Left lobe of liver (tissue), 2 donors: Measurements from ENCODE around the gene ADRA2C. TPM values are rescaled to one million over a fixed set of nuclear protein-coding genes. Genes with fewer than 3 reads are reported as not detected.

ENCODE experiments used
- ATAC-seq: fragments of 200-7000 bp; cut with Tn5 transposase; one replicate; pipeline ENCODE4 v1.9.1; 2020; ENCODE audit warnings: mild to moderate bottlenecking, moderate library complexity
- DNase-seq: peaks from one replicate; pipeline ENCODE4 v3.0.0-alpha.2; 2020; ENCODE audit warnings: low spot score
- total RNA-seq: library from RNA; stranded (reverse); gene quantifications from one replicate; pipeline ENCODE4 v1.2.1, GENCODE V29; 2021
- donor health status: DM: no; HTN: no; CAD: no; lungs with moderate emphysema.
- donor health status: DM: no; HTN: yes; CAD: no.

Gene ADRA2C
- 0.28 TPM for total RNA-seq

DNA sequence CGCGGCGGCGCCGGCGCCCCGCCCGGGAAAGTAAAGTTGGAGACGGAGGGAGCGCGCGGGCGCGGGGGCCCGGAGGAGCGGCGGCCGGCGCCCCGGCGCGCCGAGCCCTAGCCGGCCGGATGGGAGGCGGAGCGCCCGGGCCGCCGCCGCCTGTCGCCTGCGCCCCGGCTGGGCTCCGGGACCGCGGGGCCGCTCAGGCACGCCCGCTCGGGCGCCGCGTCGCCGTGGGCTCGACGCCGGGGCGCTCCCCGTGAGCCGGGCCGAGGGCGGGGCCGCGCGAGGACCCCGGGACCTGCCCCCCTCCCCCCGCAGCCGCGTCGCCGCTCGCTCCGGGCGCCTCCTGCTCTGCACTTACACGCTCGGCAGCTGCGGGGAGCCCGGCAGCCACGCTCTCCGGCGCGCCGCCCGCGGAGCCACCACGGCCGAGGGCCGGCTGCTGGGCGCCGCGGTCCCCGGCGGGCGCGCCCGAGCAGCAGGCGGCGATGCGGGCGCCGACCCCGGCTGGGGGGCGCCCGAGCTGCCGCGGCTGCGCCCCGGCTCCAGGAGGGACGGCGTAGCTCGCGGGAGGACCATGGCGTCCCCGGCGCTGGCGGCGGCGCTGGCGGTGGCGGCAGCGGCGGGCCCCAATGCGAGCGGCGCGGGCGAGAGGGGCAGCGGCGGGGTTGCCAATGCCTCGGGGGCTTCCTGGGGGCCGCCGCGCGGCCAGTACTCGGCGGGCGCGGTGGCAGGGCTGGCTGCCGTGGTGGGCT is at the start of gene ADRA2C:
ADRA2C (plus strand) TSS at position 350 of the 749 bp plus-strand sequence; CDS start at position 572, 222 bp downstream.
- peak; percentile 45 for ATAC-seq
- DNase-seq = no peak

DNA sequence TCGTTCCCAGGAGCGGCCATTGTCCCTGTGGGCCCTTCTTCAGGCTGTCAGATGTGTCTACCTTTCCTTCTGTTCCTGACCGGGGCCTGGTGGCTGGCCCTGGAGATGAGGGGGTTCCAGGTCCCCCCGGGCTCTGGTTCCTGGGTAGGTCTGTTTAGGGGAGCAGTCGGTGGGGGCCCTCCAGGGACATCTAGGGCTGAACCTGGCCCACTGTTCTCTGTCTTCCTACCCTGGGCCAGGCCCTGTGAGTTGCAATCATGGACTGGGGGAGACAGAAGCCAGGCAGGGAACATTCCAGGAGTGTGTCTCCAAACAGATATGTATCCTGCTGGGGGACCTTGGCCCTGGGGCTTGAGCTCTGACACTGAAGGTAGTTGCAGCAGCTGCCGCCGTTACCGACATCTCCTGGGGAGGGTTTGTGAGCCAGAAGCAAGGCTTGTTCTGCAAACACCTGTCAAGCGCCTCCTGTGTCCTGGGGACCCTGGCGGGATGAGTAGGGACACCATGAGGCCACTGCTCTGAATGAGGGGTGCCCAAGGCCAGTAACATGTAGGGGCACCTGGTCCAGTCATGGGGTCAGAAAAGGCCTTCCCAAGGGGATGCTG is 49.5 kb upstream of the ADRA2C start:
- no peak for ATAC-seq
- DNase-seq = no peak

DNA sequence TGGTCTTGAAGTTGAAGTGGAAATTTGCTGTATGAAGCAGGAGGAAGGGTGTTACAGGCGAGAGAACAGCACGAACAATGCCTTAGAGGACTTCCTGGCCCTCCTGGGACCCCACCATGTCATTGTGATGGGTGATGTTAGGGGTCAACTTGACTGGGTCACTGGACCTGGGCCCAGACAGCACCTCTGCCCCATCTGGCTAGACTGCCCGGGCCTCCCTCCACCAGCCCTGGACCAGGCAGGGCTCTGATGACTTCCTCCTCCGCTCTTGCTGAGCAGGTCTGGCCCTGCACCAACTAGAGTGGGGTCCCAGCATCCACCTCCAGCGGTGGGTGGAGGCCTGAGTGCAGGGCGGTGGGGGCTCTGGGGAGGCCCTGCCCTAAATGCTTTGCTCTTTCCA is 48.9 kb upstream of the ADRA2C start:
- no peak for ATAC-seq
- DNase-seq = no peak

DNA sequence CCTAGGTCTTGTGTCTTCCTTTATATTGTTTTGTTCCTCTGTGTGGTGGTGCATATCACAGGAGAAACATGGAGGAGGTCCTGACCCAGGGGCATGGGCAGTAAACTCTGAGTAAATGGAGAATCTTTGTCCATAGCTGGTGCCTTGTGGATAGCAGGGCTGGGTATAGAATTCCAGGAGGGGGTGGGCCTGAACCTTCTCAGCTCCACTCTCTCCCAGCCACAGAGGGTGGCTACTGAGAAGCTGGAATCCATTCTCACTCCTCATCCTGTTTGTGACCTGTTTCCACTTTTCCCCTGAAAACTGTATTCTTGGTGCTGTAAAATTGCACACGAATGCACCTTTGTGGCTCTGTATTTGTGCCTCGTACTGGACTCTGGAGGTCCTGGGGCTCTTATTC is 47.7 kb upstream of the ADRA2C start:
- no peak for DNase-seq
- no peak for ATAC-seq

DNA sequence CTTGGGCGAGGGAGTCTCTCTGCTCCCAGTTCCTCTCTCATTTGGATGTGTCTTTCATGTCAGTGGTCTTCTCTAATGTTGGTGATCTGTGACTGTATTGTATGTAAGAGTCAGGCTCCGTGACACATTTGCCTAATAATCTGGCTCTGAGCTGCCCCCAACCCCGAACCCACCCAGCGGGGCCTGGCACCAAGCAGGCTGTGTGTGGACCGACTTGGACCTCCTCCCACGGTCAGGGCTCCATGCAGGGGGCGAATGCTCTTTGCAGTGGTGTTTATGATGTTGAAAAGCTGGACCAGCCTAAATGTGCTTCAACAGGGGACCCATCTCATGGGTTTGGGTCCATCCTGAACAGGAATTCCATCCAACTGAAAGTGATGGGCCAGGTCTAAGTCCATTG is 47.0 kb upstream of the ADRA2C start:
- ATAC-seq = no peak
- DNase-seq = no peak

DNA sequence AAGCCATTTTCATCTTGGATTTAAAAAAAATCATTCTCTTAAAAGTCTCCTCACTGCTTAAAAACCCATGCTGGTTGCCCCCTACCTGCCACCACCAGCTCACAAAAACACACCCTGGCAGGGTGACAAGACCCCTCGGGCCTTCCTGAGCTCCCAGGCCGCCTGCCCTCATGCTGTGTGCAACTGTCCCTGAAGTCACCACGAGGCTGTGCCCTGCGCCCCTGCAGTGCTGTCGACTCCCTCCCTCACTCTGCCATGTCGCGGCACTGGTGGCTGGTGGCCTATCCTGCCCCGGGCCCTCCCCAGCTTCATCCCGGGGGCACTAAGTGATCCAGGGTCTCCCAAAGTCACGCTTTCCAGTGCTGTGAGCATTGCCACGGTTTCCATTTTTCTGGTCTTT is 46.3 kb upstream of the ADRA2C start:
- no peak for DNase-seq

DNA sequence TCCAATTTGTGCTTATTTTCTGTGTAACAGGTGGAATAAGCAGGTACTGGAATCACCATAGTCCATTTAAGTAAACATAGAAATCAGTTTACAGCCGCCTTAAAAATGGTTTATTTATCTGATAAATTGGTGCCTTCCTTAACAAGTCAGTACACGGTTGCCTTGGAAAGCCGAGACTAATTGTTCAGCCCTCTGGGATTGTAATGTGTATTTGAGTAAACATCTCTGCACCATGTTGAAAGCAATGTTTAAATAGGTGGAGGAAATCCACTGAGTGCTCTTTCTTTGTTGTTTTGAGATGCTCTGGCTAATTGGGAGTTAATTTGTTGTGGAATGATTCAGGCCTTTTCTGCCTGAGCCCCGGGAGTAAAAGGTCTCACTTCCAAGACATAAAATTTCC is 45.7 kb upstream of the ADRA2C start:
- DNase-seq = no peak
- no peak for ATAC-seq

More for the DNA sequence above, 46.3 kb upstream of the ADRA2C start:
- ATAC-seq = no peak

DNA sequence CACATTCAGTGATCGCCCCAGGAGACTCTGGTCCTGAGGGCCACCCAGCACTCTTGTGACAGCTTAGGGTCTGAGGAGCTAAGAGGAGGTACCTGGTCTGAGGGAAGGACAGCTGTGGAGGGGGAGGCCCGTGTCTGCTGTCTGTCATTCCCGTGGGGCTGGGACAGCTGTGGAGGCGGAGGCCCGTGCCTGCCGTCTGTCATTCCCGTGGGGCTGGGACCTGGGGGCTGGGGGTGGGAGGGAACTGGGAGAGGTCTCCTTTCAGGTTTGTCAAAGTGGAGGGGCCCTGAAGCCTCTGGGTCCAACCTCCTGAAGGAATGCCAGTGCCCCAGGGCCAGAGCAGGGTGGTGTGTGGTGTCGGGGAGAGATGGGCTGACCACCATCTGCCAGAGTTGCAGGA is 45.0 kb upstream of the ADRA2C start:
- ATAC-seq (no peak), DNase-seq (no peak)

DNA sequence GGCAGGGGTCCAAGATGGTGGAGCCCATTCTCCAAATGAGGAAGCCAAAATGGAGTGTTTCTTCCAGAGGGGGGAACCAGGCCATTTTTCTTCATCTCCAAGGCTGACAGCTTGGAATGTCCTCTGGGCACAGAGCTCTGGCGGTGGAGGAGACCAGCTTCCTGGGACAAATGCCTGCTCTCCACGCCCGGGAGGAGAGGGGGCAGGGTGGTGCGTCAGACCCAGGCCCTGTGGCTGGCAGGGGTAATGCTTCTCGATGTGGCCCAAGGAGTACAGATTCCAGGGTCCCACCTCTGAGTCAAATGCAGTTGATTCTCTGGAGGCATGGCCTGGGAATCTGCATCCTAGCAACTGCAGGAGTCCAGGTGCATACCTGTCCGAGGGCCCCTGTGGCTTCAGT is 44.6 kb upstream of the ADRA2C start:
- ATAC-seq = no peak

DNA sequence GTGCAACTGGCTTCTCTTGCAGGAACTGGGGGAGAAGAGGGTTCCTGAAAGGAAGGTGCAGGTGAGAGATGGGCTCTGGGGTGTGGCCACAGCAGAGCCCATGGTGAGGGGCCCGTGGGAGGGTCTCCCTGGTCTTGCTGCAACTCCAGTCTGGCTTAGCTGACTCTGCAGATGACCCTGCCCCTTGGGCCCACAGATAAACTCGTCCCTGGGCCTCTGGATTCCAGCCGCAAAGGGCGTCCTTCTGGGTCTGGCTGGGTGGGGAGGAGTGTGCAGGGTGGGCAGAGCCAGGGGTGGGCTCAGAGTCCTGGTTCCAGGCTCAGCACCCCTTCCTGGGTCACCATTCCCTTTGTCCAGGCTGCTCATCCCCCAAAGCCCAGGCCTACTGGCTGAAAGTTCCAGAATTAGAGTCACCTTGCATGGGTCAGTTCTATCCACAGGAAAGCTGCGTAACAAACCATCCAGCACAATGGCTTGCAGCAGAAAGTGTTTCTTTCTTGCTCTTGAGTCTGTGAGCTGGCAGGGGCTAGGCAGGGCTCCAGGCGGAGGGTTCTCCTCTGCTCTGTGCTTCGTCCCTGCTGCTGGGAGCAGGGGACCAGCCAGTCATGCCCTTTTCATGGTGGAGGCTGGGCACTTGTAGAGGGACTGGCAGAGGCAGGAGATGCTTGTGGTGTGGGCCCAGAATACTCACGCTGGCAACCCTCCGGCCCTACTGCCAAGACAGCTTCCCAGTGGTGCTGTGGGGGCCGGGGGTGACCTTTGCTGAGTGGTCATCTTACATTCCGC is 43.5 kb upstream of the ADRA2C start:
- DNase-seq = no peak
- no peak for ATAC-seq

More for the DNA sequence above, 44.6 kb upstream of the ADRA2C start:
- no peak for DNase-seq

DNA sequence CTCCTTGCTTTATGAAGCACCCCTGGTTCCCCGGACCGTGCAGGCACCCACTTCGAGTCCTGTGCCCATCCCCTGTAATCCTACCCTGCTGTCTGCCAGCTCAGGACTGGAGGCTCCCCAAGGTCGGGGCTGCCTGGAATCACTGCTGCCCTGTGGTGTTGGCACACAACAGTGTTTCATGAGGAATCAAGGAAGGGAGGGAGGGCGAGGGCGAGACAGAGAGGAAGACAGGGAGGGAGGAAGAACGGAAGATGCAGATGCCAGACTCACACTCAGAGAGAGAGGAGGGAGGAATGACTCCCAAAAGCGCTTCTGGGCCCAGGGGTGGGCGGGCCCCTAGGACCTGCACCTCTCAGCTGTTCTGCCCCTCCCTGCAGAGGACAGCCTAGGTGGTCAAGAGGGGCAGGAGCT is 42.9 kb upstream of the ADRA2C start:
- DNase-seq = no peak
- ATAC-seq = no peak

DNA sequence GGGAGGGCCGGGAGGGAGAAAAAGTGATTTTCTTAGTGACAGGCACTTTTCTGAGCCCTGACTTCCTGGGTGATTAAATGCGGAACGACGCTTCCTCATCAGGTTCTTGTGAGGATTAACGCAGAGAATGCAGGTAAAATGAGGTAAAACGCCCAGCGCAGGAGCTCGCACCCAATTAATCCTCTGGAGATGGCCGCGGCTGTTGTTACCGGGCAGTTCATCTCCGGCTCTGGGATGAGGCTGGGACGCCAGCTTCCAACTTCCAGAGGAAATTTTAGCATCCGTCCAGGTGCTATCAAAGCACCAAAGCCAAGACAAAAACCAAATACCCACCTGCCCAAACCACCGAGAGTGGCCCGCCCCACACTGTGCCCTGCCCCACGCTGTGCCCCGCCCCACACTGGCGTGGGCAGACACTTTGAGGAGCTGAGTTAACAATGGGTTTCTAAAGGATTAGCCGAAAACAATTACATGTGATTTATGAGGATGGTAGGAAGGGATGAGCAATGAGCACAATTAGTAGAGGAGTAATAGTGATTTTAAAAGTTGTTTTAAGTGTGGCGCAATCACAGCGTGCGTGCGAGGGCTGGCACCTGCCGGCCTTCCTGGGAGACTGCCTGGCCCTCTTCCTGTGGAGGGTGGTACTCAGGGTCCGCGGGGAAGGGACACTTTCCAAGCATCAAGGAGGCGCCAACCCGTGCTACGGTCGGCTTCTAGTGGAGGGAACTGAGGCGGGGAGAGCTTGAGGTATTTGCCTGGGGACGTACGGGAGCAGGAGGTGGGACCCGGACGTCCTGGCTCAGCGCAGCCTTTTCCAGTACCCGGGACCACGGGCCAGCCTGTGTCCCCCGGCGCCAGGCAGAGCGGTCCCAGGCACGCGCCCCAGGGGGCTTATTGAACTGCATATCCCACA is 41.6 kb upstream of the ADRA2C start:
- ATAC-seq (no peak), DNase-seq (no peak)

DNA sequence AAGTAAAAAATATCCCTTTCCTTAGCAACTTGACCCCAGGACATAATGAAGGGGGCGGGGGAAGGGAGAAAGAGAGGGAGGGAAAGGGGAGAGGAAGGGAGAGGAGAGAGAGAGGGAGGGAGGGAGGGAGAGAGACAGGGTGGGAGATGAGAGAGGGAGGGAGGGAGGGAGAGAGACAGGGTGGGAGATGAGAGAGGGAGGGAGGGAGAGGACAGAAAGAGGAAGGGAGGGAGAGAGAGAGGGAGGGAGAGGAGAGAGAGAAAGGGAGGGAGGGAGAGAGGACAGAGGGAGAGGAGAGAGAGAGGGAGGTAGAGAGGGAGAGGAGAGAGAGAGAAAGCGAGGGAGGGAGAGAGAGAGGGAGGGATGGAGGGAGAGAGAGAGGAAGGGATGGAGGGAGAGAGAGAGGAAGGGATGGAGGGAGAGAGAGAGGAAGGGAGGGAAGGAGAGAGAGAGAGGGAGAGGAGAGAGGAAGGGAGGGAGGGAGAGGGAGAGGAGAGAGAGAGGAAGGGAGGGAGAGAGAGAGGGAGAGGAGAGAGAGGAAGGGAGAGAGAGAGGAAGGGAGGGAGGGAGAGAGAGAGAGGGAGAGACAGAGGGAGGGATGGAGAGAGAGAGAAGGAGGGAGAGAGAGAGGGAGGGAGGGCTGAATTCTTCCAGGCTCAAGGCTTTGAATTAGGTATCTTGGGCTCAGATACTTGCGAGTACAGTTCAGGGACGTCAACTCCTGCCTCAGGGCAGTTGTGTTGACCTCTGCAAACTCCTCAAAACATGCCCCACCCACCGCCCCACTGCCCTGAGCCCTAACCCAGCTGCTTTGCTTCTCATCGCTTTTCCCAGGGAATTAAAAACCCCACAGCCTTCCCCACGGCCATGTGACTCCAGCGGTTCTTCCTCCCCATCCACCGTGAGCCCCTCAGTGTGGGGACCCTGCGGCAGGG is 40.0 kb upstream of the ADRA2C start:
- no peak for ATAC-seq
- DNase-seq = no peak

DNA sequence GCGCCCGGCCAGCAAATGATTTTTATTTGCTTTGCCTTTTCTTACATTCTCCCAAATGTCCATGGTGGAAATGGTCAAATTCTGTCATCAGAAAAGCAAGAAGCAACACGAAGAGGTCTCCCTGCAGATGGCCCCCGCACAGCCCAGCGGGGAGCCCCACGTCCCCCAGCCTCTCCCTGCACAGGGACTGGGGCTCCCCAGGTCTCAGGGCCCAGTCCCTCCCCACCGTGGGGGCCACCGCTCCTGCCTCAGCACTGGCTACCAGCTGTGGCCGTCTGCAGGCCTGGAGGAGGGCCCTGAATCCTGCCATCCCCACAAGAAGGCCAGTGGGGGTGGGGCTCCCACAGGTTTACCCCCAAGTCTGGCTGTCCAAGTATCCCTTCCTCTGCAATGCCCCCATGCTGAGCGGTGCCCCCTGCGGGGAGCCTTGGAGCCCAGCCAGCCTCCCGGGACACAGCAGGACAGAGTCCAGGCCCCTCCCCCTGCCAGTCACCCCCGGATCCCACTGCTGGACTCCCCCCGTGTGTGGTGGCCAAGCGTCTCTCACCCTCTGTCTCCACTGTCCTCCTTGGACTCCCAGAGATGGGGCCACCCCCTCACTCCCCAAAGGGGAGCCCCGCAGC is 38.2 kb upstream of the ADRA2C start:
- DNase-seq (no peak), ATAC-seq (no peak)

DNA sequence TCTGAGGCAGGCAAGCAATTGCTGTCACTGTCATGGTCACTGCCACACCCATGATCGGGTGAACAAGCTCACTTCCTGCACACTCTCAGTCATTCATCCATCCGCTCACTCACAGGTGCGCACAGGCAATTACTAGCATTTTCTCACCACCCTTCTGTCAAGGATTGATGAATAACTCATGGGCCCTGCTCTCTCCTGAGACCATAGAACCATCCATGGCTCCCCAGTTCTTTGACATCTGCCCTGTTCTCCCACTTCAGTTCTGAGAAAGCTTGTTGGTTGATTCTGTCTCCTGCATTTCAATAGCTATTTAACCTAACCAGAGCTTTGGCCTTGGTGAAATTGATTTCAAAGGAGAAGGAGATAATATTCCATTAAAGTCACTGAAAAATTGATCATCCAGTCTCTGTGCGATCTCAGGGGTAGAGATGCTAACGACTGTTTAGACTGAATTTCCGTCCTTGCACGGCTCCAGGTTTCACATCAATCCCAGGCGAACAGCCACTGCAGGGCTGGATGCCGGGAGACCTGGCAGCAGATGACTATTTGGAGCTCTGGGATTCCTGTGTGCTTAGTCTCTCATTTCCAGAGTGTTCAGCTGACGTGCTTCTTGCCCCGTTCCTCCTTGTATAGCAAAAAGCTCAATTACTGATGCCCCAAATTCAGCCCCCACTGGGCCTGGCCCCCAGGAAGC is 36.9 kb upstream of the ADRA2C start:
- ATAC-seq = no peak
- DNase-seq = no peak

DNA sequence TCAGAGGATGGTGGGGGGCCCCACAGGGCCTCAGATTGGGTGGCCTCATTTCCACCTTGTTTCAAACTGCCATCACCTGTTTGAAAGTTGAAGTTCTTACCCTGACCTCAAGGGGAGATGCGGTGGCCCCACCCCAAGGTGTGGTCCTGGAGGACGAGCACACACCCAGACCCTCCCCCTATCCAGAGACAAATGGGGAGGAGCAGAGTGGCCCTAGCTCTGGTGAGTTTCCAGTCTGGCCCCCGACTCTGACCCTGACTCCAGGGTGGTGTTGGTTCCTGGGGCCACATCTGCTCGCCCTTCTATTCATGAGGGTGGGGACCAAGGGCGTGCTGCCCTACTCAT is 36.3 kb upstream of the ADRA2C start:
- DNase-seq (no peak), ATAC-seq (no peak)

DNA sequence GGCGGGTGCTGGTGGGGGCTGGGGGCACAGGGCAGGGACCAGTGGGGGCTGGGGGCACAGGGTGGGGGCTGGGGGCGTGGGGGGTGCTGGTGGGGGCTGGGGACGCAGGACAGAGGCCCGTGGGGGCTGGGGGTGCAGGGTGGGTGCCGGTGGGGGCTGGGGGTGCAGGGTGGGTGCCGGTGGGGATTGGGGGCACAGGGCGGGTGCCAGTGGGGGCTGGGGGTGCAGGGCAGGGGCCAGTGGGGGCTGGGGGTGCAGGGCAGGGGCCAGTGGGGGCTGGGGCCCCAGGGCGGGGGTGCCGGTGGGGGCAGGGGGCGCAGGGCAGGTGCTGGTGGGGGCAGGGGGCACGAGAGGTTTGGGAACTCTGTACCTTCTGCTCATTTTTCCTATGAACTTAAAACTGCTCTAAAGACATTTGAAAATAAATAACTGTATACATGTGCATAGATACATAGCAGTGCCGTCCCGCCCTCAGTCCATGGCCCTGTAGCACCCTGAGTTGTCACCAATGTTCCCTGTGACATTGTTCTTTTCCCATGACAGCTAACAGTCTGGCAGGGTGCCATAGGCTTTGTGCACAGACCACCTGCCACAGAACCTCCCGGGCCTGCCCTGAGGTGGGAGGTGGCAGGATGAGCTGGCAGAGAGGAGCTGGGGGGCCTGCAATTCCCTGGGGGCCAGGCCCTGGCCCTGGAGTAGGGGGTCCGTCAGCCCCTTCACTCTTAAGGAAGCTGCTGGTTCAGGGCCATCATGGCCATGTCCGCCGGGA is 35.6 kb upstream of the ADRA2C start:
- DNase-seq (no peak), ATAC-seq (no peak)
